Activated CD4-positive, alpha-beta T cell treated with anti-CD3 and anti-CD28 coated beads, Interleukin-2, amount 50 U/mL, for 48 hours (primary cell): ENCODE results near the gene CRACDL.
A peak's percentile ranks its signal among the peaks of the same experiment; 100 is the strongest.

Experiments used
- DNase-seq, 2 experiments: peaks; one replicate each; pipeline ENCODE4 v3.0.0-alpha.2; 2020

CRACDL gene

GRCh38 chr2:98935777-98936352 lies at the start of gene CRACDL:
CRACDL (minus strand) TSS chr2:98936225; CDS start chr2:98846800, 89,425 bp downstream.
- DNase-seq, result peak; percentile 8 to 17

- DNase-seq, result no peak
These were observed 39.6 kb upstream of the CRACDL start for GRCh38 chr2:98975611-98976010.

GRCh38 chr2:98972582-98973167 lies 36.6 kb upstream of the CRACDL start:
- DNase-seq, result no peak

- no peak for DNase-seq
These were observed 23.9 kb upstream of the CRACDL start for GRCh38 chr2:98959810-98960507.

- DNase-seq, result no peak
These were observed 16.9 kb upstream of the CRACDL start for GRCh38 chr2:98952966-98953365.

GRCh38 chr2:98948956-98949739 lies 13.1 kb upstream of the CRACDL start:
- DNase-seq, result no peak

- DNase-seq, result no peak
These were observed 11.5 kb upstream of the CRACDL start for GRCh38 chr2:98947554-98947953.

- DNase-seq, result no peak
These were observed 10.8 kb upstream of the CRACDL start for GRCh38 chr2:98946855-98947254.

- no peak for DNase-seq
These were observed 8.8 kb upstream of the CRACDL start for GRCh38 chr2:98944775-98945174.

- no peak for DNase-seq
These were observed 4.1 kb upstream of the CRACDL start for GRCh38 chr2:98940102-98940501.

GRCh38 chr2:98937906-98938305 lies 1.9 kb upstream of the CRACDL start:
- no peak for DNase-seq

- peak; percentile 26 to 40 for DNase-seq
These were observed 627 bp upstream of the CRACDL start for GRCh38 chr2:98936353-98937351.

GRCh38 chr2:98935111-98935770 lies 784 bp downstream of the CRACDL start:
- DNase-seq, result no peak

GRCh38 chr2:98932778-98933343 lies 3.2 kb downstream of the CRACDL start:
- DNase-seq, result no peak

- no peak for DNase-seq
These were observed 3.9 kb downstream of the CRACDL start for GRCh38 chr2:98932164-98932563.

- DNase-seq, result no peak
These were observed 4.4 kb downstream of the CRACDL start for GRCh38 chr2:98931596-98931995.

- no peak for DNase-seq
These were observed 6.1 kb downstream of the CRACDL start for GRCh38 chr2:98929920-98930319.

- DNase-seq, result no peak
These were observed 7.8 kb downstream of the CRACDL start for GRCh38 chr2:98928242-98928641.

GRCh38 chr2:98927027-98927426 lies 9.0 kb downstream of the CRACDL start:
- no peak for DNase-seq

- DNase-seq, result no peak
These were observed 9.4 kb downstream of the CRACDL start for GRCh38 chr2:98926601-98927000.

GRCh38 chr2:98924910-98925309 lies 11.1 kb downstream of the CRACDL start:
- DNase-seq, result no peak
